ENCODE measurements around the gene FOXP3.

The FOXP3 gene

GRCh38 chrX:49232525-49232924 is 32.0 kb downstream of the FOXP3 start:
- no peak for TF ChIP-seq CTCF (IDR thresholded peaks at IDR 0.05; ENCODE audit: control insufficient read depth, extremely low read depth, insufficient read depth)
- no peak for DNase-seq (ENCODE audit: low read depth)
- no peak overlapping the region for H3K4me3 ChIP-seq (ENCODE audit: low read depth, low read length)

GRCh38 chrX:49231333-49232000 is 33.0 kb downstream of the FOXP3 start:
- no peak for DNase-seq (ENCODE audit: low read depth)
- no peak for TF ChIP-seq CTCF (IDR thresholded peaks at IDR 0.05; ENCODE audit: control insufficient read depth, extremely low read depth, insufficient read depth)
- H3K4me3 ChIP-seq (ENCODE audit: low read depth, low read length), result no peak overlapping the region

GRCh38 chrX:49230500-49231232 is 33.8 kb downstream of the FOXP3 start:
- H3K4me3 ChIP-seq (ENCODE audit: low read depth, low read length), result no peak overlapping the region
- no peak for TF ChIP-seq CTCF (IDR thresholded peaks at IDR 0.05; ENCODE audit: control insufficient read depth, extremely low read depth, insufficient read depth)
- no peak for DNase-seq (ENCODE audit: low read depth)

GRCh38 chrX:49228185-49228584 is 36.3 kb downstream of the FOXP3 start:
- no peak for DNase-seq (ENCODE audit: low read depth)
- no peak for TF ChIP-seq CTCF (IDR thresholded peaks at IDR 0.05; ENCODE audit: control insufficient read depth, extremely low read depth, insufficient read depth)
- H3K4me3 ChIP-seq (ENCODE audit: low read depth, low read length), result no peak overlapping the region

- H3K4me3 ChIP-seq (ENCODE audit: low read depth, low read length), result no peak overlapping the region
- no peak for TF ChIP-seq CTCF (IDR thresholded peaks at IDR 0.05; ENCODE audit: control insufficient read depth, extremely low read depth, insufficient read depth)
- no peak for DNase-seq (ENCODE audit: low read depth)
Measured at GRCh38 chrX:49227726-49228125, 36.8 kb downstream of the FOXP3 start.

DNA sequence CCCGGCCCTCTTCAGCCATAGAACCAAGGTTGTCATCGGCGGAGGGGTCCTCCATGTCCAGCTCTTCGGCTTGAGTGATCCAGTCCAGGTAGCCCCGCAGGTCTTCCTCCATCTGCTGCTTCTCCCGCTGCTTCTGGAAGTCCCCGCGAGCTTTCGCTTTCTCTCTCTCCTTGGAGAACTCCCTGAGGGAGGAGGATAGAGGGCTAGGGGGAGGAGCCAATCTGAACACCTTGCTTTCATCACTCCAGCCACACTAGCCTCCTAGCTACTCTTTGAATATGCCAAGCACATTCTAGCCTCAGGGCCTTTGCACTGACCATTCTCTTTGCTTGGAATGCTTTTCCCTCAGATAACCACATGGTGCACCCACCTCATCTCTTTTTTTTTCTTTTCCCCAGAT is 37.6 kb downstream of the FOXP3 start:
- no peak for TF ChIP-seq CTCF (IDR thresholded peaks at IDR 0.05; ENCODE audit: control insufficient read depth, extremely low read depth, insufficient read depth)
- H3K4me3 ChIP-seq (ENCODE audit: low read depth, low read length), result no peak overlapping the region
- no peak for DNase-seq (ENCODE audit: low read depth)
